Peyer's patch (tissue), 4 donors: ENCODE data around the gene SSC4D. TPM values are rescaled to one million over a fixed set of nuclear protein-coding genes. Genes with fewer than 3 reads are reported as not detected.
"Not testable (repeated sequence)": the region's sequence is repeated elsewhere in the genome, so short reads cannot be mapped to it uniquely, and the experiment has no call there.

Experiments used
- DNase-seq, 3 donors: peaks; one replicate each; pipeline ENCODE4 v3.0.0-alpha.2; 2017 to 2019
- H3K27ac ChIP-seq, 4 donors: fragments of 200-600 bp; sonication (generic); one replicate each; pipeline ENCODE4 v1.5.1; 2016 to 2019
- H3K27me3 ChIP-seq, 2 donors: fragments of 200-600 bp; sonication (generic); one replicate each; pipeline ENCODE4 v1.5.1; 2019
- H3K36me3 ChIP-seq, 3 donors: fragments of 200-600 bp; sonication (generic); one replicate each; pipeline ENCODE4 v1.5.1; 2016 to 2019
- H3K4me1 ChIP-seq, 4 donors: fragments of 200-600 bp; sonication (generic); one replicate each; pipeline ENCODE4 v1.5.1; 2016 to 2019
- H3K4me3 ChIP-seq, 4 donors: fragments of 200-600 bp; sonication (generic); 1 replicate in 3 of 4; 2 replicates in 1 of 4; pipeline ENCODE4 v1.5.1; 2016 to 2019; ENCODE audit warnings: mild to moderate bottlenecking in 1 of 4
- H3K9me3 ChIP-seq, 4 donors: fragments of 200-600 bp; sonication (generic); one replicate each; pipeline ENCODE4 v1.5.1; 2016 to 2019; ENCODE audit warnings: mild to moderate bottlenecking in 1 of 4
- CTCF ChIP-seq, 6 experiments: fragments of 450-650 bp in 4 of 6; fragments of 200-600 bp in 2 of 6; sonication (generic) in 1 of 6; IDR thresholded peaks; one replicate each; pipeline ENCODE4 v1.5.1; 2017 to 2019; ENCODE audit warnings: antibody characterized with exemption in 6 of 6, mild to moderate bottlenecking in 3 of 6, moderate library complexity in 1 of 6
- POLR2A ChIP-seq, 2 donors: fragments of 450-650 bp; IDR thresholded peaks; one replicate each; pipeline ENCODE4 v1.5.1; 2017; ENCODE audit warnings: antibody characterized with exemption in 2 of 2, mild to moderate bottlenecking in 2 of 2, moderate library complexity in 2 of 2
- total RNA-seq, 4 donors: library from RNA; depleted of rRNA; stranded (reverse); fragments of >200 nt; gene quantifications; one replicate each; pipeline ENCODE4 v1.1.0, GENCODE V29; 2016

Gene SSC4D
- total RNA-seq, 4 donors from 2014 or later = 2.8 TPM; not detected in 3

- no peaks in the 10 kb centered on the region for H3K27me3 ChIP-seq
- peak overlapping the region in 2 of 4 donors; percentile 45 to 61 for H3K27ac ChIP-seq
- no peaks in the 10 kb centered on the region for H3K9me3 ChIP-seq
- H3K4me1 ChIP-seq = peaks cover 0 to 8% (median 0%) of the 10 kb centered on the region in 4 donors
- TF ChIP-seq CTCF (IDR thresholded peaks at IDR 0.05) (no peak), POLR2A (IDR thresholded peaks at IDR 0.05) (no peak)
- peak in 1 of 3 donors; percentile 52 for DNase-seq
- no peak overlapping the region for H3K4me3 ChIP-seq
- H3K36me3 ChIP-seq = no peaks in the 10 kb centered on the region
These were observed 5.6 kb downstream of the SSC4D start for GRCh38 chr7:76403780-76404494.

- H3K9me3 ChIP-seq, H3K4me1 ChIP-seq, H3K4me3 ChIP-seq, H3K36me3 ChIP-seq, H3K27me3 ChIP-seq, DNase-seq: not testable (repeated sequence)
- H3K27ac ChIP-seq = peak overlapping the region in 2 of 4 donors; percentile 45 to 61
These were observed 6.4 kb downstream of the SSC4D start for GRCh38 chr7:76403097-76403496.

GRCh38 chr7:76400248-76400647, 9.2 kb downstream of the SSC4D start:
- Histone ChIP-seq H3K36me3 (no peaks in the 10 kb centered on the region), H3K4me3 (no peak overlapping the region), H3K9me3 (no peaks in the 10 kb centered on the region), H3K4me1 (peaks cover 0 to 18% (median 4%) of the 10 kb centered on the region in 4 donors), H3K27me3 (no peaks in the 10 kb centered on the region), H3K27ac (no peak overlapping the region)
- no peak for TF ChIP-seq POLR2A (IDR thresholded peaks at IDR 0.05)
- no peak for DNase-seq

- TF ChIP-seq POLR2A (IDR thresholded peaks at IDR 0.05) = no peak
- no peak for TF ChIP-seq CTCF (IDR thresholded peaks at IDR 0.05)
- Histone ChIP-seq H3K9me3 (no peaks in the 10 kb centered on the region), H3K4me1 (peaks cover 0 to 16% (median 6%) of the 10 kb centered on the region in 4 donors), H3K4me3 (peak overlapping the region; percentile 41 to 64 (median 52)), H3K27me3 (no peaks in the 10 kb centered on the region), H3K27ac (peak overlapping the region in 2 of 4 donors; percentile 26 to 62), H3K36me3 (no peaks in the 10 kb centered on the region)
- peak; percentile 80 to 93 (median 89) for DNase-seq
These were observed 11.9 kb downstream of the SSC4D start for GRCh38 chr7:76397409-76398183.

- Histone ChIP-seq H3K4me1 (peaks cover 0 to 19% (median 7%) of the 10 kb centered on the region in 4 donors), H3K9me3 (no peaks in the 10 kb centered on the region), H3K36me3 (no peaks in the 10 kb centered on the region), H3K27ac (peak overlapping the region in 1 of 4 donors; percentile 26), H3K27me3 (no peaks in the 10 kb centered on the region), H3K4me3 (peak overlapping the region; percentile 41 to 64 (median 52))
- no peak for DNase-seq
- TF ChIP-seq CTCF (IDR thresholded peaks at IDR 0.05) (no peak), POLR2A (IDR thresholded peaks at IDR 0.05) (no peak)
These were observed 12.6 kb downstream of the SSC4D start for GRCh38 chr7:76396864-76397263.

- H3K36me3 ChIP-seq = no peaks in the 10 kb centered on the region
- H3K4me1 ChIP-seq = peaks cover 0 to 19% (median 7%) of the 10 kb centered on the region in 4 donors
- no peak for TF ChIP-seq CTCF (IDR thresholded peaks at IDR 0.05)
- TF ChIP-seq POLR2A (IDR thresholded peaks at IDR 0.05) = no peak
- H3K9me3 ChIP-seq = no peaks in the 10 kb centered on the region
- H3K4me3 ChIP-seq = no peak overlapping the region
- no peak for DNase-seq
- H3K27ac ChIP-seq = no peak overlapping the region
- no peaks in the 10 kb centered on the region for H3K27me3 ChIP-seq
These were observed 13.4 kb downstream of the SSC4D start for GRCh38 chr7:76395965-76396726.

- DNase-seq, H3K9me3 ChIP-seq, H3K27me3 ChIP-seq, H3K27ac ChIP-seq, H3K36me3 ChIP-seq, H3K4me3 ChIP-seq: not testable (repeated sequence)
- H3K4me1 ChIP-seq = peaks cover 0 to 19% (median 7%) of the 10 kb centered on the region in 4 donors
These were observed 13.9 kb downstream of the SSC4D start for GRCh38 chr7:76395605-76395964.
